Gastrocnemius medialis (tissue), 4 donors: ENCODE data around the gene TCERG1L. TPM values are rescaled to one million over a fixed set of nuclear protein-coding genes. Genes with fewer than 3 reads are reported as not detected.

ENCODE experiments used
- ATAC-seq, 2 donors: fragments of 150-250 bp; one replicate each; pipeline ENCODE4 v1.9.1; 2016
- DNase-seq, 2 donors: peaks; one replicate each; pipeline ENCODE4 v3.0.0-alpha.2; 2019
- H3K27ac ChIP-seq, 4 donors: fragments of 200-600 bp; sonication (generic); 1 replicate in 1 of 4; 2 replicates in 3 of 4; pipeline ENCODE4 v1.5.1; 2016 to 2018; ENCODE audit warnings: mild to moderate bottlenecking in 2 of 4, moderate library complexity in 1 of 4
- H3K27me3 ChIP-seq, 3 donors: fragments of 200-600 bp; sonication (generic) in 2 of 3; 1 replicate in 1 of 3; 2 replicates in 2 of 3; pipeline versions ENCODE4 v1.5.1 to v1.6.0; 2016 to 2019; ENCODE audit warnings: mild to moderate bottlenecking in 1 of 3, moderate library complexity in 1 of 3
- H3K36me3 ChIP-seq, 2 donors: fragments of 200-600 bp; sonication (generic) in 1 of 2; one replicate each; pipeline ENCODE4 v1.5.1; 2017 to 2018
- H3K4me1 ChIP-seq, 2 donors: fragments of 200-600 bp; sonication (generic) in 1 of 2; one replicate each; pipeline ENCODE4 v1.5.1; 2016 to 2017; ENCODE audit warnings: mild to moderate bottlenecking in 2 of 2
- H3K4me3 ChIP-seq, 4 donors: fragments of 200-600 bp; sonication (generic) in 3 of 4; 1 replicate in 1 of 4; 2 replicates in 3 of 4; pipeline ENCODE4 v1.5.1; 2016 to 2019; ENCODE audit warnings: mild to moderate bottlenecking in 2 of 4
- H3K9me3 ChIP-seq, 3 donors: fragments of 200-600 bp; sonication (generic) in 2 of 3; 1 replicate in 1 of 3; 2 replicates in 2 of 3; pipeline ENCODE4 v1.5.1; 2016 to 2019
- POLR2A ChIP-seq, 2 donors: fragments of 450-650 bp; IDR thresholded peaks; one replicate each; pipeline ENCODE4 v1.6.1; 2017; ENCODE audit warnings: antibody characterized with exemption in 2 of 2, mild to moderate bottlenecking in 2 of 2, moderate library complexity in 2 of 2
- in situ Hi-C, 4 donors: fragments of 200-750 bp; cut with MboI; loops; one replicate each; pipeline versions ENCODE4 v1.15.0 to v1.8.0; 2017; ENCODE audit warnings: low sequenced_read_pairs in 4 of 4
- intact Hi-C: fragments of 100-400 bp; cut with DNase I; formaldehyde crosslinking; loops from one replicate; pipeline ENCODE4 v1.15.1; 2023; ENCODE audit warnings: low total_unique reads
- total RNA-seq, 4 donors: library from RNA; depleted of rRNA; stranded (reverse); fragments of >200 nt; gene quantifications; one replicate each; pipeline versions ENCODE4 v1.1.0 to v1.2.3, GENCODE V29; 2016
- TF ChIP-seq, protein P1 (sequence below), 5 experiments: fragments of 450-650 bp in 3 of 5; fragments of 200-600 bp in 2 of 5; sonication (generic) in 2 of 5; IDR thresholded peaks in 4 of 5; conservative IDR thresholded peaks in 1 of 5; 1 replicate in 4 of 5; 2 replicates in 1 of 5; pipeline ENCODE4 v1.5.1; 2016 to 2019; ENCODE audit warnings: antibody characterized with exemption in 5 of 5, mild to moderate bottlenecking in 3 of 5, moderate library complexity in 3 of 5

TCERG1L gene
- total RNA-seq, 4 donors from 2014 or later, result not detected

DNA sequence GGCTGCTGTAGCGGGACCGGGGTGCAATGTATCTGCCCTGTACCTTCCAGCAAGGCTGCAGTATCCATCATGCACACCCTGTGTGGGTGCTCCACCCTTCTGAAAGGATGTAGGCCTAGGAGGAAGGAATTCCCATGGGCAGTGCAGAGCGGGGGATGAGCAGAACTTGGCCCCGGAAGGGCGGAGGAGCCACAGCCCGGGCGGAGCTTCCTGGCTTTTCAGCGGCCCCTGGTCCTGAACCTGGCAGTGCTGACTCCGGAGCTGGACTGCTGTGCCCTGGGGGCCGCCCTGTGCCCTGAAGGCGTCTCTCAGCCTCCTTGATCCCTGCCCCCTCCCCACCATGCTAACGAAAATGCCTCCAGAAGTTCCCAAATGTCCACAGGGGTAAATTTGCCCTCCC lies 175.8 kb downstream of the TCERG1L start:
- ATAC-seq, result no peak
- no peak overlapping the region for H3K27ac ChIP-seq

DNA sequence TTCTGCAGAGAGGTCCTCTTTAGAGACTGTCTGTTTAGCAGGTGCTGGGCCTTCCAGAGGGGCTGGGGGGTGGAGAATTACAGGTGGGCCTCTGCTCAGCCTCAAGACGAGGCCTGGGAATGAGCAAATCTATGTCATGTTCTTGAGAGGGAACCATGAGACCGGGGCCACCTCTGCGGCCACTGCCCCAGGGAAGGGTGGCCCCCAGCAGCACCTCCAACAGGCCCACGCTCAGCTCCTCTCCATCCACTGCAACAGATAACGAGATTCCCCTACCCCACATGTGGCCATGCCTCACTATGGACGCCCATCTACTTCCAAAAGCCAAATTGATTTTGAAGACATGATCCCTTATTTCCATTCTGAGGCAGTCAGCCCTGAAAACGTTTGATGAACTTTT lies 176.9 kb downstream of the TCERG1L start:
- in situ Hi-C loops, result no loop called here
- ATAC-seq, result no peak

More for the DNA sequence above, 175.8 kb downstream of the TCERG1L start:
- Histone ChIP-seq H3K9me3 (no peaks in the 10 kb centered on the region), H3K4me3 (no peak overlapping the region), H3K4me1 (no peaks in the 10 kb centered on the region), H3K36me3 (no peaks in the 10 kb centered on the region), H3K27me3 (peaks cover 0 to 7% (median 0%) of the 10 kb centered on the region in 3 donors)
- no peak for TF ChIP-seq POLR2A (IDR thresholded peaks at IDR 0.05)
- TF ChIP-seq, protein P1, sequence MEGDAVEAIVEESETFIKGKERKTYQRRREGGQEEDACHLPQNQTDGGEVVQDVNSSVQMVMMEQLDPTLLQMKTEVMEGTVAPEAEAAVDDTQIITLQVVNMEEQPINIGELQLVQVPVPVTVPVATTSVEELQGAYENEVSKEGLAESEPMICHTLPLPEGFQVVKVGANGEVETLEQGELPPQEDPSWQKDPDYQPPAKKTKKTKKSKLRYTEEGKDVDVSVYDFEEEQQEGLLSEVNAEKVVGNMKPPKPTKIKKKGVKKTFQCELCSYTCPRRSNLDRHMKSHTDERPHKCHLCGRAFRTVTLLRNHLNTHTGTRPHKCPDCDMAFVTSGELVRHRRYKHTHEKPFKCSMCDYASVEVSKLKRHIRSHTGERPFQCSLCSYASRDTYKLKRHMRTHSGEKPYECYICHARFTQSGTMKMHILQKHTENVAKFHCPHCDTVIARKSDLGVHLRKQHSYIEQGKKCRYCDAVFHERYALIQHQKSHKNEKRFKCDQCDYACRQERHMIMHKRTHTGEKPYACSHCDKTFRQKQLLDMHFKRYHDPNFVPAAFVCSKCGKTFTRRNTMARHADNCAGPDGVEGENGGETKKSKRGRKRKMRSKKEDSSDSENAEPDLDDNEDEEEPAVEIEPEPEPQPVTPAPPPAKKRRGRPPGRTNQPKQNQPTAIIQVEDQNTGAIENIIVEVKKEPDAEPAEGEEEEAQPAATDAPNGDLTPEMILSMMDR (IDR thresholded peaks at IDR 0.05 in 4 of 5, conservative IDR thresholded peaks at IDR 0.05 in 1 of 5), result no peak
- in situ Hi-C loops (no loop called here), intact Hi-C loops (no loop called here)
- DNase-seq, result no peak

DNA sequence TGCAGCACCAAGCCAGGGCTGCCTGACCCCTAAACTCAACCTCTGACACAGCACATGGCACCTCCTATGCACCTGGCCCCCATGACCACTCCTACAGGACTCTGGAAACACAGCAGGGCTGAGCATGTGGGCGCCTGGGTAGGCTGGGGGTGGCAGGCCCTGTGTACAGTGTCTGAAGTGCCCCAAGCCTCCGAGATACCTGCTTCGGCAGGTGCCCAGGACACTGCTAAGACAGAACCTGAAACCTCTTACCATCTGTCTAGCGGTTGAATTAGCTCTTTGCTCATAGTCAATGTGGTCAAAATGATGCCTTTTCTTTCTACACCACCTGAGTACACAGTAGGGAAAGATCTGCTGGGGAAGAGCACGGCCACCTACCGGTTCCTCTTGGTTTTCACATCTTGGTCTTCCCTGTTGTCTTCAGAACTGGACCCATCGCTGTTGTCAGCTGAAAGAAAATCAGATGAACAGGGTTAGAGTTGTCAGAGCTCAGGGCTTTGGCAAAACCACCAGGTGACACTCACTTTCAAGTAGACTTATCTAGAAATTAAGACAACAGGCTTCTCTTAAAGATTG lies 177.4 kb downstream of the TCERG1L start:
- DNase-seq (no peak), ATAC-seq (no peak)
- H3K36me3 ChIP-seq, result no peaks in the 10 kb centered on the region
- H3K9me3 ChIP-seq, result no peaks in the 10 kb centered on the region
- H3K27me3 ChIP-seq, result peaks cover 0 to 10% (median 0%) of the 10 kb centered on the region in 3 donors
- no peak overlapping the region for H3K27ac ChIP-seq
- intact Hi-C loops (no loop called here), in situ Hi-C loops (no loop called here)
- H3K4me3 ChIP-seq, result no peak overlapping the region
- no peak for TF ChIP-seq POLR2A (IDR thresholded peaks at IDR 0.05)
- TF ChIP-seq, protein P1 (IDR thresholded peaks at IDR 0.05 in 4 of 5, conservative IDR thresholded peaks at IDR 0.05 in 1 of 5), result no peak
- no peaks in the 10 kb centered on the region for H3K4me1 ChIP-seq

More for the DNA sequence above, 176.9 kb downstream of the TCERG1L start:
- Histone ChIP-seq H3K4me3 (no peak overlapping the region), H3K27me3 (peaks cover 0 to 10% (median 0%) of the 10 kb centered on the region in 3 donors), H3K9me3 (no peaks in the 10 kb centered on the region), H3K27ac (no peak overlapping the region), H3K36me3 (no peaks in the 10 kb centered on the region), H3K4me1 (no peaks in the 10 kb centered on the region)
- TF ChIP-seq POLR2A (IDR thresholded peaks at IDR 0.05), result no peak
- TF ChIP-seq, protein P1 (IDR thresholded peaks at IDR 0.05 in 4 of 5, conservative IDR thresholded peaks at IDR 0.05 in 1 of 5), result no peak
- intact Hi-C loops, result no loop called here
- DNase-seq, result no peak

DNA sequence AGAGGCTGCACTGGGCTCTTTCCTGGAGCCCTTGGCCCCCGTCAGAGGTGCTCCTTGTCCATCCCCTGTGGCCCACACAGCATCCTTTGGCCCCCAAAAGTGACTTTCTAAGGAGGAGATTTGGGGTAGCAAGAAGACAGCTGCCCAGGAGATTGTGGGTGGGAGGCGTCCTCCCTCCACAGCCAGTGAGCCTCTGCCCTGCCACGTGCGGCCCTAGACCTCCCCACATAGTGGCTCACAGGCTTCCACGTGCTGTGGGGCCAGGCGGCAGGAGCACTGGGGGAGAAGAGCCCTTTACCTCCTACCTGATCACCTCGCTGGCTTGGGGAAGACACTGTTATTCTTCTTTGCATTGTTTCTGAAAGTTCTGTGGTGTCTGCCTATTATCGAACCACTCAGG lies 178.8 kb downstream of the TCERG1L start:
- in situ Hi-C loops (no loop called here), intact Hi-C loops (no loop called here)
- H3K9me3 ChIP-seq, result no peaks in the 10 kb centered on the region
- peaks cover 0 to 13% (median 0%) of the 10 kb centered on the region in 3 donors for H3K27me3 ChIP-seq
- TF ChIP-seq, protein P1 (IDR thresholded peaks at IDR 0.05 in 4 of 5, conservative IDR thresholded peaks at IDR 0.05 in 1 of 5), result no peak
- TF ChIP-seq POLR2A (IDR thresholded peaks at IDR 0.05), result no peak
- no peak overlapping the region for H3K4me3 ChIP-seq
- H3K27ac ChIP-seq, result no peak overlapping the region
- no peaks in the 10 kb centered on the region for H3K4me1 ChIP-seq
- DNase-seq, result no peak
- ATAC-seq, result no peak
- no peaks in the 10 kb centered on the region for H3K36me3 ChIP-seq
